ENCODE results near the gene TRIM26.

- TF ChIP-seq POLR2AphosphoS5 (IDR thresholded peaks at IDR 0.05; ENCODE audit: low read depth, low read length) (no peak), JUN (IDR thresholded peaks at IDR 0.05; ENCODE audit: low read depth, low read length) (no peak), CREB1 (IDR thresholded peaks at IDR 0.05) (no peak), TAF1 (IDR thresholded peaks at IDR 0.05; ENCODE audit: low read depth, low read length) (no peak), CTCF (IDR thresholded peaks at IDR 0.05; ENCODE audit: control extremely low read depth in 1 of 3, insufficient read depth in 1 of 3, low read depth in 1 of 3, low read length in 3 of 3) (no peak), EZH2 (IDR thresholded peaks at IDR 0.05; ENCODE audit: low read depth, low read length, severe bottlenecking) (no peak)
Measured at GRCh38 chr6:30149234-30149633, 64.0 kb downstream of the TRIM26 start.
